Activated T-cell treated with anti-CD3 and anti-CD28 coated beads, Interleukin-2, amount 50 U/mL, for 24 hours (primary cell): ENCODE results near the gene DRG1.
"Not testable (repeated sequence)": the region's sequence is repeated elsewhere in the genome, so short reads cannot be mapped to it uniquely, and the experiment has no call there.

Experiments
- DNase-seq: peaks from one replicate; pipeline ENCODE4 v3.0.0-alpha.2; 2020
- H3K27ac Mint-ChIP-seq: 2 replicates; pipeline ENCODE4 v1.8.0; 2020; ENCODE audit warnings: mild to moderate bottlenecking, mixed read lengths
- H3K27me3 Mint-ChIP-seq: 2 replicates; pipeline ENCODE4 v1.8.0; 2020; ENCODE audit warnings: mixed read lengths
- H3K36me3 Mint-ChIP-seq: 2 replicates; pipeline ENCODE4 v1.8.0; 2020; ENCODE audit warnings: low read depth, mixed read lengths
- H3K4me1 Mint-ChIP-seq: 2 replicates; pipeline ENCODE4 v1.8.0; 2020; ENCODE audit warnings: low read depth, mixed read lengths
- H3K4me3 Mint-ChIP-seq: 2 replicates; pipeline ENCODE4 v1.8.0; 2020; ENCODE audit warnings: mild to moderate bottlenecking, moderate library complexity, mixed read lengths
- H3K9me3 Mint-ChIP-seq: 2 replicates; pipeline ENCODE4 v1.8.0; 2020; ENCODE audit warnings: mixed read lengths

Gene DRG1

GRCh38 chr22:31402350-31402749 is 2.9 kb downstream of the DRG1 start:
- H3K9me3 Mint-ChIP-seq, H3K4me3 Mint-ChIP-seq, DNase-seq, H3K27me3 Mint-ChIP-seq: not testable (repeated sequence)
- peaks cover 38% of the 10 kb centered on the region for H3K4me1 Mint-ChIP-seq
- H3K27ac Mint-ChIP-seq = peak overlapping the region; percentile 60
- peaks cover 72% of the 10 kb centered on the region for H3K36me3 Mint-ChIP-seq

GRCh38 chr22:31425331-31426050 is 26.1 kb downstream of the DRG1 start:
- Mint-ChIP-seq H3K27ac (peak overlapping the region; percentile 82), H3K4me1 (peaks cover 7% of the 10 kb centered on the region), H3K36me3 (peaks cover 94% of the 10 kb centered on the region), H3K27me3 (no peaks in the 10 kb centered on the region), H3K9me3 (no peaks in the 10 kb centered on the region), H3K4me3 (no peak overlapping the region)
- no peak for DNase-seq

GRCh38 chr22:31431950-31432349 is 32.5 kb downstream of the DRG1 start:
- no peak for DNase-seq
- H3K27me3 Mint-ChIP-seq = no peaks in the 10 kb centered on the region
- H3K9me3 Mint-ChIP-seq = no peaks in the 10 kb centered on the region
- H3K36me3 Mint-ChIP-seq = peaks cover 96% of the 10 kb centered on the region
- peak overlapping the region; percentile 73 for H3K27ac Mint-ChIP-seq
- H3K4me3 Mint-ChIP-seq = no peak overlapping the region
- no peaks in the 10 kb centered on the region for H3K4me1 Mint-ChIP-seq

DNA sequence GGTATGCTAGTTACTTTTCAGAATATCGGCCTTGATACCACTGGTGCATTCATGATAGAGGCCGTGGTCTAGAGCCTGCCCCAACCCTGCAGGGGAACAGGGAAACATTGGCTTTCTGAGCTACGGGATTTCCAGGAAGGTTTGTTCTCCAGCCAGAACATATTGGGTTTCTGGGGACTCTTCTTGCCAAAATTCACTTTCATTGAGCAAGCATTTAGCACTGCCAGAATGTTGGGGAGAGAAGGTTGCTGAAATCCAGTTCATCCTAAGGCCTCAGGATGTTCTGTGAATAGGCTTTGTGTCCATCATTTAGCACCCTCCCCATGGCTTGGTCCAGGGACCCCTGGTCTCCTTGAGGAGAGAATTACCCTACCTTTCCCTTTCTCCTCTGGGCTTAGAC is 36.7 kb downstream of the DRG1 start:
- H3K27me3 Mint-ChIP-seq = no peaks in the 10 kb centered on the region
- peaks cover 98% of the 10 kb centered on the region for H3K36me3 Mint-ChIP-seq
- peak overlapping the region; percentile 77 for H3K27ac Mint-ChIP-seq
- H3K9me3 Mint-ChIP-seq = no peaks in the 10 kb centered on the region
- H3K4me1 Mint-ChIP-seq = no peaks in the 10 kb centered on the region
- no peak for DNase-seq
- H3K4me3 Mint-ChIP-seq = no peak overlapping the region

- DNase-seq = no peak
- Mint-ChIP-seq H3K4me3 (no peak overlapping the region), H3K27me3 (no peaks in the 10 kb centered on the region), H3K36me3 (peaks cover 98% of the 10 kb centered on the region), H3K9me3 (no peaks in the 10 kb centered on the region), H3K27ac (peak overlapping the region; percentile 58), H3K4me1 (no peaks in the 10 kb centered on the region)
Measured at GRCh38 chr22:31439808-31440207, 40.4 kb downstream of the DRG1 start.

DNA sequence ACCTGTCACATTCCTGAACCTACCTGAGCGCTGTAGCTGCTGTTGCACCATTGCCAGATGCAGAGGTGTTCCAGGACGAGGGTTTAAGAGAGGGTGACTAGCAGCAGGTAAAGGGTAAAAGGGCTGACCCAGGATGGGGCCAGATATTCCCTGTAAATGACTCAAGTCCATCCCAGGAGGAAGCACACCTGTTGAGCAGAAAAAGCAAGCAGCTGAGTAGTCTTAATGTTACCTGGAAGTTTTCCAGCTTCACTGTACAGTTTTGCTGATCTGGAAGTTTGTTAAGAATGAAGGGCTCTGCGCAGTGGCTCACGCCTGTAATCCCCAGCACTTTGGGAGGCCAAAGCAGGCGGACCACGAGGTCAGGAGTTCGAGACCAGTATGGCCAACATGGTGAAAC is 41.3 kb downstream of the DRG1 start:
- peak overlapping the region; percentile 48 for H3K27ac Mint-ChIP-seq
- H3K4me1 Mint-ChIP-seq = peaks cover 3% of the 10 kb centered on the region
- no peak for DNase-seq
- H3K9me3 Mint-ChIP-seq = no peaks in the 10 kb centered on the region
- no peak overlapping the region for H3K4me3 Mint-ChIP-seq
- H3K36me3 Mint-ChIP-seq = peaks cover 98% of the 10 kb centered on the region
- H3K27me3 Mint-ChIP-seq = no peaks in the 10 kb centered on the region

GRCh38 chr22:31441652-31442051 is 42.2 kb downstream of the DRG1 start:
- Mint-ChIP-seq H3K9me3 (no peaks in the 10 kb centered on the region), H3K4me1 (peaks cover 3% of the 10 kb centered on the region), H3K4me3 (no peak overlapping the region), H3K27me3 (no peaks in the 10 kb centered on the region), H3K27ac (peak overlapping the region; percentile 73), H3K36me3 (peaks cover 99% of the 10 kb centered on the region)
- DNase-seq = no peak

DNA sequence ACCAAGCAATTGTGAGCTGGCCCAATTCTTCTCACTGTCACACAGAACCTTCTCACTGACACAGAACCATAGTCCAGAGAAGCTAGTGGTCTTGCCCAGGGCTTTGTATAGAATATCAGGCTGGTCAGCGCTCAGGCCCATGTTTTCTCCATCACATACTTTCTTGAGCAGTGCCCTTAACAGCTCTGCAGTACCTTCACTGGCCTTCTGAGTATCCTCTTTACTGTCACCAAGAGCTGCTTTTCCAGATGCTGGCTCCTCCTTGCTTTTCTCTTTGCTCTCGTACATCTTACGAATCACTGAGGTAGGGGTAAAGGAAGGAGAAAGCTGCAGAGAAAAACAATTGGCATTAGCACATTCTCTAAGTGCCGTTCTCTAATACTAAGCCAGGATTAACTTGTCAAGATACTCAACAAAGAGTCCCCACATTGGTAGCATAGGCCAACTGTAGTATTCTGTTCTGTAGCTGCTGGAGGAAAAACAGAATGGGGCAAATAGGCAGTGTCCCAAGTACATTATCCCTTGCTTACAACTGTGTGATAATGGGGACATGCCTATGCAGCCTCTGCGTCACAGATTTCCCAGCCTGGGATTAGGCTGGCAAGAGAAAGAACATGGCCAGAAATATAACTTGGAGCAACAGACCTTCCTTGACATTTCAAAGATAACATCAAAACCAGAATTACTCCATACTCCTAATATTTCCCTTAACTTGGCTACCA is 43.5 kb downstream of the DRG1 start:
- H3K27me3 Mint-ChIP-seq = no peaks in the 10 kb centered on the region
- peaks cover 3% of the 10 kb centered on the region for H3K4me1 Mint-ChIP-seq
- no peak for DNase-seq
- no peak overlapping the region for H3K4me3 Mint-ChIP-seq
- H3K36me3 Mint-ChIP-seq = peaks cover 100% of the 10 kb centered on the region
- no peaks in the 10 kb centered on the region for H3K9me3 Mint-ChIP-seq
- H3K27ac Mint-ChIP-seq = peak overlapping the region; percentile 55

DNA sequence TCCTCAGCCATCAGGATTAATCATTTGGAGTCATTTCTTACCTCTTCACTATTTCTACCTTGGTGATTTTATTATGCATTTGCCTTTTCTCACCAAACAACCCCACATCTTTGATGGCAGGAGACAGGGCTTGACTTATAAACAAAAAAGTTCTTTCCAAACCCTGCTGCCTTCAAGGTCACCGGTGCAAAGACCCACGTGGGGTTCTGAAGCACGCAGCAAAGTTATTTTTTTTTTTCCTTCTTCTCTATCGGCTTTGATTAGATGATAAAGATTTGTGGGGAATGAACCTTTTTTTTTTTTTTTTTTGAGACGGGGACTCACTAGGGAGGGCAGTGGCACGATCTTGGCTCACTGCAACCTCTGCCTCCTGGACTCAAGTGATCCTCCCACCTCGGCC is 44.1 kb downstream of the DRG1 start:
- Mint-ChIP-seq H3K27ac (peak overlapping the region; percentile 55), H3K4me3 (no peak overlapping the region), H3K9me3 (no peaks in the 10 kb centered on the region), H3K36me3 (peaks cover 100% of the 10 kb centered on the region), H3K27me3 (no peaks in the 10 kb centered on the region), H3K4me1 (peaks cover 3% of the 10 kb centered on the region)
- no peak for DNase-seq

GRCh38 chr22:31445642-31446041 is 46.2 kb downstream of the DRG1 start:
- Mint-ChIP-seq H3K36me3 (peaks cover 100% of the 10 kb centered on the region), H3K27ac (peak overlapping the region; percentile 76)

DNA sequence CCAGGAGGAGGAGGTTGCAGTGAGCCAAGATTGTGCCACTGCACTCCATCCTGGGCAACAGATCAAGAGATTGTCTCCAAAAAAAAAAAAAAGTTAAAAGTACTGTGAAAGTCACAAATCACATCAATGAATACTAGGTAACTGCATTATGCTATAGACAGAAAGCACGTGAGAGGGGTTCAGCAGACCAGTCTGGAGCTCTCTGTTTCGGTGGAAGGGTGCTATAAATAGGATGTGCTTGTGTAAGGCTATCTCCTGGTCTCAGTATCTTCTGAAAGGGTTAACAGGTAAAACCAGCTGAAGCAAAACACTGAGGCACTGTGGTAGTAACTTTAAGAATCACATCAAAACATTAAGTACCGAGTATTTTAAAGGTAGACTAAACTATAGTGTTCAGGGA is 46.8 kb downstream of the DRG1 start:
- Mint-ChIP-seq H3K36me3 (peaks cover 98% of the 10 kb centered on the region), H3K4me3 (no peak overlapping the region), H3K27ac (peak overlapping the region; percentile 76), H3K4me1 (peaks cover 3% of the 10 kb centered on the region), H3K27me3 (no peaks in the 10 kb centered on the region), H3K9me3 (no peaks in the 10 kb centered on the region)
- no peak for DNase-seq

More at GRCh38 chr22:31445642-31446041, 46.2 kb downstream of the DRG1 start:
- DNase-seq = no peak
- no peaks in the 10 kb centered on the region for H3K9me3 Mint-ChIP-seq
- no peak overlapping the region for H3K4me3 Mint-ChIP-seq
- H3K4me1 Mint-ChIP-seq = peaks cover 3% of the 10 kb centered on the region
- no peaks in the 10 kb centered on the region for H3K27me3 Mint-ChIP-seq

- H3K36me3 Mint-ChIP-seq = peaks cover 97% of the 10 kb centered on the region
- H3K4me1 Mint-ChIP-seq = peaks cover 3% of the 10 kb centered on the region
- no peak overlapping the region for H3K4me3 Mint-ChIP-seq
- no peaks in the 10 kb centered on the region for H3K9me3 Mint-ChIP-seq
- DNase-seq = no peak
- H3K27me3 Mint-ChIP-seq = no peaks in the 10 kb centered on the region
- peak overlapping the region; percentile 56 for H3K27ac Mint-ChIP-seq
Measured at GRCh38 chr22:31446767-31447166, 47.4 kb downstream of the DRG1 start.

- Mint-ChIP-seq H3K27me3 (no peaks in the 10 kb centered on the region), H3K4me3 (no peak overlapping the region), H3K4me1 (peaks cover 6% of the 10 kb centered on the region), H3K36me3 (peaks cover 97% of the 10 kb centered on the region), H3K27ac (no peak overlapping the region), H3K9me3 (no peaks in the 10 kb centered on the region)
- DNase-seq = no peak
Measured at GRCh38 chr22:31447337-31447736, 47.9 kb downstream of the DRG1 start.

- Mint-ChIP-seq H3K36me3 (peaks cover 97% of the 10 kb centered on the region), H3K4me1 (peaks cover 6% of the 10 kb centered on the region), H3K9me3 (no peaks in the 10 kb centered on the region), H3K27me3 (no peaks in the 10 kb centered on the region), H3K27ac (peak overlapping the region; percentile 15), H3K4me3 (no peak overlapping the region)
- no peak for DNase-seq
Measured at GRCh38 chr22:31448382-31448781, 49.0 kb downstream of the DRG1 start.

DNA sequence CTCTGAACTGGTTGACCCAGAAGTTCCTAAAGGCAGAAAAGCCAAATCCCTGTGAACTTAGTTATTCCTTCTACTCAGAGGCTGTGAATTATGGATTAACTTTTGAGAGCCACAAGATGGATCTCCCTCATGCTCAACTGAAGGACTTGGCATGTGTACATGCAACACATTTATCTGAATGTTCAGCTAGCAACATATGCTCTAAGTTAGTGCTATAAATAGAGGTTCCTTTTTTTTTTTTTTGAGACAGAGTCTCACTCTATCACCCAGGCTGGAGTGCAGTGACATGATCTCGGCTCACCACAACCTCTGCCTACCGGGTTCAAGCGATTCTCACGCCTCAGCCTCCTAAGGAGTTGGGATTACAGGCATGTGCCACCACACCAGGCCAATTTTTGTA is 50.1 kb downstream of the DRG1 start:
- Mint-ChIP-seq H3K27ac (peak overlapping the region; percentile 52), H3K27me3 (no peaks in the 10 kb centered on the region), H3K4me3 (no peak overlapping the region), H3K9me3 (no peaks in the 10 kb centered on the region), H3K4me1 (peaks cover 6% of the 10 kb centered on the region), H3K36me3 (peaks cover 97% of the 10 kb centered on the region)
- DNase-seq = no peak
